GM19240 (cell line): ENCODE data around the gene PQBP1.

Experiments used
- DNase-seq: peaks from one replicate; pipeline ENCODE4 v3.0.0; 2011; ENCODE audit warnings: low spot score; ENCODE audit not compliant: insufficient read length

The PQBP1 gene

GRCh38 chrX:48901069-48901468, 3.3 kb downstream of the PQBP1 start:
- DNase-seq = no peak

- DNase-seq = no peak
Observed at GRCh38 chrX:48902135-48902534, 4.4 kb downstream of the PQBP1 start.

- no peak for DNase-seq
Observed at GRCh38 chrX:48902776-48903175, 5.0 kb downstream of the PQBP1 start.

GRCh38 chrX:48903290-48903689, 5.6 kb downstream of the PQBP1 start:
- no peak for DNase-seq

- no peak for DNase-seq
Observed at GRCh38 chrX:48904180-48904579, 6.5 kb downstream of the PQBP1 start.

GRCh38 chrX:48904626-48905025, 6.9 kb downstream of the PQBP1 start:
- DNase-seq = no peak

GRCh38 chrX:48905090-48905790, 7.5 kb downstream of the PQBP1 start:
- no peak for DNase-seq

GRCh38 chrX:48908600-48908999, 10.9 kb downstream of the PQBP1 start:
- no peak for DNase-seq

- DNase-seq = no peak
Observed at GRCh38 chrX:48909703-48910294, 12.1 kb downstream of the PQBP1 start.

- no peak for DNase-seq
Observed at GRCh38 chrX:48910926-48911411, 13.2 kb downstream of the PQBP1 start.

- DNase-seq = no peak
Observed at GRCh38 chrX:48911412-48912182, 13.9 kb downstream of the PQBP1 start, which contains the start of gene SLC35A2. TSS of gene SLC35A2 (minus strand) at chrX:48911646. CDS start at chrX:48911636, 10 bp downstream.

GRCh38 chrX:48913605-48914366, 16.1 kb downstream of the PQBP1 start:
- no peak for DNase-seq

GRCh38 chrX:48914593-48915493, 17.1 kb downstream of the PQBP1 start:
- DNase-seq = no peak

GRCh38 chrX:48917139-48918001, 19.6 kb downstream of the PQBP1 start:
- no peak for DNase-seq

GRCh38 chrX:48918301-48918642, 20.5 kb downstream of the PQBP1 start:
- DNase-seq = no peak

- peak; percentile 68 for DNase-seq
Observed at GRCh38 chrX:48918643-48919340, 21.1 kb downstream of the PQBP1 start, which contains the start of gene PIM2. TSS of gene PIM2 (minus strand) at chrX:48919024. CDS start at chrX:48918834, 190 bp downstream.

- no peak for DNase-seq
Observed at GRCh38 chrX:48919360-48919841, 21.7 kb downstream of the PQBP1 start.

- DNase-seq = no peak
Observed at GRCh38 chrX:48919947-48920717, 22.4 kb downstream of the PQBP1 start.
